ENCODE data around the gene SPATA19. TPM values are rescaled to one million over a fixed set of nuclear protein-coding genes. Genes with fewer than 3 reads are reported as not detected.

The SPATA19 gene
- polyA plus RNA-seq, 10 donors: not detected

DNA sequence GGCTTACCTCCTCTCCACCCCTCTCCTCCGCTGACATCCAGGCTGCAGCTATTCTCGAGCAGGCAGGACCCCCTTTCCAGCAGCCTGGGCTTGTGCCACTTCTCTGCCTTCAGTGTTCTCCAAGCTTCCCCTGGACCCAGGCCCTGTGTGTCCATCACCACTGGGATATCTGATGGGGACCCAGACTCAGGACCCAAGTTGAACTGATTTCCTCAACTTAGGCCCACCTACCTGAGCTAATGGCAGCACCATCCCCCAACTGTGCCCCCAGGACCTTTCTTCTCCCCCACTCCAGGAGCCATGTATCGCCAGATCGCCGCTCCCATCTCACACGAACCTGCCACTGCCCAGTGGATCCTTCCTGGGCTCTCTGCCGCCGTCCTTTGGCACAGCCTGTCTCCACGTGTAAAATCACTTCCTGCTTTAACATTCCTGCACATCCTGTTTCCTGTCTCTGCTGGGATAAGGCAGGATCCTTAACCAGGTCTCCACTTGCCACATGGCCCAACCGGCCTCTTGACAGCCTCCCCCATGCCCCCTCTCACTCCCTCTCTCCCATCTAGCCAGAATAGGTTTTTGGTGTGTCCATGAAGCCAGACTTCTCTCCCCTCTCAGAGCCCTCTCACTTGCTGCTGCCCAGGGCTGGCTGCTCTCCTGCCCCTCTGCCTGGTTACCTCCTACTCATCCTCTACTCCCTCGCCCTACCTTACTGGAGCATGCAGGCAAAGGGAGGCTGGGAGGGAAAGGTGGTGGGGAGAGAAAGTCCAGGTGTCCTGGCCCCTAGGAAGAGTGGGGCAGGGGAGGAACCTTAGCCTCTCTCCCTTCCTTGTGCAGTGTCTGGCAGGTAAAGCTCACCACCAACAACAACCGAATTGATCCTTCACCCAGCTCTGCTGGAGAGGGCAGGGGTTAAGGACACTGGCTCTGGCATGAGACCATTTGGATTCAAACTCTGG is 9.4 kb downstream of the SPATA19 start:
- DNase-seq: no peak

DNA sequence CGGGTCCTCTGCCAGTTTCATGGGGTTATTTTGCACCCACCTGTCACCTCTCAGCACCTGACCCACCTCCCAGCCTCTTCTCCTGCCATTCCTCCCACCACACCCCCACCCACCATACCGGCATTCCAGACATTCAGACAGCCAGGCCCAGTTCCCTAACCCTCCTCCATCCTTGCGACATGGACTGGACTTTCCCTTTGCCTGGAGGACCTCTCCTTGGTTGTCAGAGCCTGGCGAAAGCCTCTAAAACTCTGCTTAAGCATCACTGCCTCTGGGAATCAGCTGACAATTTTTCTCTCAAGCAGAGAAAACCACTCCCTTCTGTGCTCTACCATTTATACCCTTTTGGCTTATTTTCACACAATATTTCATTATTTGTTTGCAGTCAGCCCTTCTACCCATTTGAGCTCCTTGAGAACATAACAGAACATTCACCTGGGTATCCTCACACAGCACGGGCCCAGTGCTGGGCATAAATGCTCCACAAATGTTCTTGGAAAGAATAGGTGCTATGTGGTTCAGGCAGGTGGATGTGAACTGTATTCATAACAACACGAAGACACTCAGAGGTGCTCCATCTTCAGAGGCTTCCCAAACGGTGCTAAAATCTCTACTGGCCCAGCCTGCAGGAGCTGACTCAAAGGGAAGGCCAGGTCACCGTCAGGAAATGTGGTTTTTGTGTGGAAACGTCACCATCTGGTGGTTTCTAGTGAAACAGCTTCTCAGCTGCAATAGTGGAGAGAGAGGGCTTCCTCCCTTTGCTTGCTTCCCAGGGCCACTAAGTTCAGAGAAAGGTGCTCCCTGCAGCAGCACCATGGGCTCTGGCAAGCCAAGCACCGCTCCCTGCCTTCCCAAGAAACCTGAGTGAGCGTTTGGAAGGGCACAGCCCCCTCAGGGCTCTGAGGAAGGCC is 10.4 kb downstream of the SPATA19 start:
- DNase-seq: peak; percentile 62 to 79 (median 69)

- peak in 1 of 3 donors; percentile 8 for DNase-seq
These were observed 11.2 kb downstream of the SPATA19 start for GRCh38 chr11:133833898-133834681.

- peak in 2 of 3 donors; percentile 60 to 69 for DNase-seq
These were observed 12.1 kb downstream of the SPATA19 start for GRCh38 chr11:133832991-133833897.

DNA sequence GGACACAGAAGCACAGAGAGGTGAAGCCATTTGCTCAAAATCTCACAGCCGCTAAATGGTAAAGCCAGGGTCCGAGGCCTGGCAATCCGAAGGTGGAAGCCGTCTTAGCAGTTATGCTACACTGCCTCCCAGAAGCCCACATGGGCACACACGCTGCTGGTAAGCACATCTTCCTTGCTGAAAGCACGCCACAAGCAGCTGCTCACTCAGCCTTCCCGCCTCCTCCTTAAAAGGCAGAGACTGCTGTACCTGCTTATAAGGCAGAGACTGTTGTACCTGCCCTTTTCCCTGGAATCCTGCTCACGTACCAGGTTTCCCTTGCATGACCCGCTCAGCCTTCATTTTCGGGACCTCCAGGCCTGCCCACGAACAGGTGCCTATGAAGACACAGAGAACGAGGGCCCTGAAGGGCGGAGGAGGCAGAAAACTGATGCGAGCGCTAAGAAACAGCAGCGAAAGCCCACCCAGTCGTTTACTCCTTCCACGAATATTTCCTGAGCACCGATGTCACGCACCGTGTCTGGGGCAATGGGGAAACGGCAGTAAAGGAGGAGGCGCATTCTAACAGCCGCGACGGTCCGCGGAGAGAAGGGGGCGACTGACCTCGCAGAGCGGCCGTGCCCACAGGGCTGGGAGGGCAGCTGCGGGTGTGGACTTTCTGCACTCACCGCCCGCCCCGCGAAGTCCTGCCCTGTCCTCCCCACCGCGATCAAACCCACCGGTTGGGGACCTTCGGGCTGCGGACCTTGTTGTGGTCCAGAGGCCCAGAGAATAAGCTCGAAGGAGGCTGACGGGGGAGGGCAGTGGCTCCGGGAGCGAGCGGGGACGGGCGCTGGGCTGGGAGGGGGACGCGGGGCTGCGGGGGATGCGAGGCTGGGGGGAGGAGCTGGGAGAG is 13.0 kb downstream of the SPATA19 start:
- DNase-seq: peak in 1 of 3 donors; percentile 6

DNA sequence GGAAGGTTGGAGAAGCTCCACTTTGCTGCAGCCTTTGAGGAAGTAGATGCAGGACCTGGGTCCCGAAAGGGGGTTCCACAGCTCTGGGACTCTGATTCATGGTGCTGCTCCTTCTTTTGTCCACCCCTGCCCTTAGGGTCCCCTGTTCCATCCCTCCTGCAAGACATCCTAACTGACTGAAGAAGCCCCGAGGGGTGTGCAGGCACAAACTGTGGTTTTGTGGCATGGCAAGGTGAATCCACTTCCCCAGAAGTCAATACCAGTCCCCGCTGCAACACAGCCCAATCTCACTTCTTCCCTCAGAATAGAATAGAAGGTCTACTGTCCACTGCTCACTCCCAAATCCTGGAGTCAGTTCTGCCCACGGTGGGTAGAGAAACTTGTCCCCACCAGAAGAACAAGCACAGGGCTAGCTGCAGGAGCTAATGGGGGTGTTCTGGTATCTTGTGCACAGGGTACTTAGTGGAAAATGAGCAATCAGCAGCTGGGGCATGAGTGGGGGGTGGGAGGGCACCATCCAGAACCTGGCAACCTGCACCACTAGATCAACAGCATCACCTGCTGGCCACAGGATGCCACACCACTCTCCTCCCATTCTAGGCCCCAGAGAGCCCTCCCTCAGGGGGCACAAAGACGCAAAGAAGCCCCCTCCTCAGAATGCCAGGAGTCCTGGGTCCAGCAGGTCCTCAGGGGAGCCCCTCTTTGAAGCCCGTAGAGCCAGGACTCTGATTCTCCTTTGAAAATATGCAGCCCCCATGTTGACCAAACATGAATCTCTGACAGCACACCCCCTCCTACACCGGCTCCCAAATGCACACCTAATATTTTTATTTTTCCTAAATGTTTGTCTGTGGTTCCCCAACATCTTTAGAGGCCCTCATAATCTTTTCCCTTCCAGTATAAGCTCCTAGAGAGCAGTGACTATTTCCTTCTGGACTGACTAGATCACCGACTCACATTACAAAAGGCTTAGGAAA is 14.1 kb downstream of the SPATA19 start:
- DNase-seq: no peak

- no peak for DNase-seq
These were observed 15.7 kb downstream of the SPATA19 start for GRCh38 chr11:133829566-133829965.

DNA sequence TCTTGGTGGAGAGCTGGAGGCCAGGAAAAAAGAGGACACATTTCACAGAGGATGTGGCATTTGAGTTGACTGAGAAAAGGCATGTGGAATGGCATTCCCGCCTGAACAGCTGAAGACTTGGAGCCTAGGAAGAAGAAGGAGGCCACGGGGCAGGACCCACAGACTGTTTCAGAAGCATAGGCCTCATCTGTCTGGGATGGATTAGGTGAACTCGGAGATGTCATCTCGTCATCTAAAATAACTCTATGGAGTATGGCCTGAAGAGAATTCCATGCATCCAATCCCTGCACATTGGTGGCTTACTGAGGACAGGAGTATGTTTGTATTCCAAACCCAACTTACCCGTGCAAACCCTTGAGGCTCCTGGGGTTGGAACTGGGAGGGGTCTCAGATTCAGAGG is 16.4 kb downstream of the SPATA19 start:
- DNase-seq: peak in 2 of 3 donors; percentile 15 to 24

DNA sequence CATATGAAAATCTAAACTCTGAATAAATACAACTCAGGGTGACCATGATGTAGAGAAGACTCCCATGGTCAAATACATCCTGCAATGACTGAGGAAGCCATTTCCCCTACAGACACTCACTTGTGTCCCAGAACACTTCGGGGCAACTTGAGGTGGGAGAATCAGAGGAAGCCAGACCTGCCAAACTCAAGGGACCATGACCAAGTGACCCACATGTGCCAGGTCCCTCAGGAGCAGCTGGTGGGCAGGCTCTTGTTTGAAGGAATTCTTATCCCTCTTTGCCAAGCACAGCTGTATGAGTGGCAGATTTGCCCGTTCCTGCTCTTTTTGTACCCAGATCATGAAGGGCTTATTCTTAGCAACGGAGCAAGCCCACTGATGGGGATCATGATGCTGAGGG is 17.8 kb downstream of the SPATA19 start:
- no peak for DNase-seq

DNA sequence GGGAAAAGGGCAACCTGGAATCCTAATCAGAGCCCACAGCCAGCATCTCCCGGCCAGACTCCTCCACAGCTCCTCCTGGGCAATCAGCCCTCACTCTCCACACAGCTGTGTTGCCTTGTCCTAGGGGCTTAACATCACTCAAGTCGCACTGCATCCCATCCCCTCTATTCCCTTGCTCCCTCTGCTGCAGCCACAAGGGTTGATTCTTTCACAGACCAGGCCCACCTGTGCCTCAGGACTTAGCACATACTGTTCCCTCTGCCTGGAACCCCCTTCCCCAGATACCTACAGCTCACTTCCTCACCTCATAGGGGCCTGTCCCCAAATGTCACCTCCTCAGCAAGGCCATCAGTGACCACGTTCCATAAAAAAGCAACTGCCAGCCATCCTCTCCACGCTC is 18.4 kb downstream of the SPATA19 start:
- DNase-seq: no peak

- no peak for DNase-seq
These were observed 19.6 kb downstream of the SPATA19 start for GRCh38 chr11:133825666-133826065.

GRCh38 chr11:133825156-133825555 is 20.2 kb downstream of the SPATA19 start:
- DNase-seq: no peak

DNA sequence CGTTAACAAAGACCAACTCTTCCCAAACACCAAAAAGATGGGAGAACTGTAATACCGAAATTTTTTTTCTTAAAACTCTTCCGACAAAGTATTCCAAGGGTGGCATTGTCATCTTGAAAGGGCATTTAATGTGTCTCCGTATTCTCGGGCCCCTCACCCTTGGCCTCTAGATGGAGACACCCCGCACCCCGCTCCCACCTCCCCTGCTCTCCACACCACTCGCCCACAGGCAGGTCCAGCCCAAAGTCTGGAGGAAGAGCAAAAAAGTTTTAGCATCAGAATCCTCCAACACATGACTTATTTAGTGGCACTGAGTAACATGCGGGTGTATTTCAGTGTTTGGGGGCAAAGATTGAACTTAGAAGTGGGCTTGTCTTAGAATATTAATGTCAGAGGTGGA is 20.7 kb downstream of the SPATA19 start:
- DNase-seq: no peak

GRCh38 chr11:133823614-133824013 is 21.7 kb downstream of the SPATA19 start:
- no peak for DNase-seq

DNA sequence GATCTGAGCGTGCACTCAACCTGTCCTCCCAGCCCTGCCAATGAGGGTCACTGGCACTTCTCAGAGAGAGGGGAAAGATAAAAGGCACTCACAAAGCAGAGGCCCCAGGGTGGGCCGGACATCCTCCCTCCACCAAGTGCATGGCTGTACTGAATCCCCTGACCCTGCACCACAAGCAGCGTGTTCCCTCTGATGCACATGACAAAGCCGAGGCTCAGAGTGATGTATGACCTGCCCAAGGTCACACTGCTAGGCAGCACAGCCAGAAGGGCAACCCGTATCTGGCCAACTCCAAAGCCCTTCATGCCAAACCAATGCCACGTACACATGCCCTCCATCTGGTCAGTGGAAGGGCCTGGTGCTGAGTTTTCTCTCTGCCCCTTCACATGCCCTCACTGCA is 22.1 kb downstream of the SPATA19 start:
- no peak for DNase-seq

- DNase-seq: peak; percentile 42 to 80 (median 65)
These were observed 23.5 kb downstream of the SPATA19 start for GRCh38 chr11:133821776-133822175.

GRCh38 chr11:133819746-133820315 is 25.5 kb downstream of the SPATA19 start:
- no peak for DNase-seq

GRCh38 chr11:133819114-133819513 is 26.2 kb downstream of the SPATA19 start:
- no peak for DNase-seq

All from muscle of back (tissue), 11 donors.